ENCODE results near the gene WNT8B.

GRCh38 chr10:100479037-100479436, 16.2 kb downstream of the WNT8B start:
- TF ChIP-seq POLR2A (IDR thresholded peaks at IDR 0.05), result no peak
- TF ChIP-seq CTCF (IDR thresholded peaks at IDR 0.05), result no peak

Data from esophagus squamous epithelium (tissue), 4 donors.